SK-N-MC (cell line): ENCODE results near the gene SP6.

Experiments used
- EZH2 ChIP-seq: fragments of 200-600 bp; sonication (generic); IDR thresholded peaks from one replicate; pipeline ENCODE4 v1.6.1; 2017; ENCODE audit warnings: antibody characterized with exemption
- FOXP2 ChIP-seq: optimal IDR thresholded peaks from 2 replicates; pipeline ENCODE3; 2011; ENCODE audit warnings: mild to moderate bottlenecking, moderate library complexity; ENCODE audit not compliant: insufficient read depth; ENCODE audit errors: extremely low read length, control extremely low read depth
- POLR2AphosphoS5 ChIP-seq: IDR thresholded peaks from 2 replicates; pipeline ENCODE4 v1.6.1; 2012; ENCODE audit warnings: mild to moderate bottlenecking, low read depth, low read length, borderline replicate concordance

DNA sequence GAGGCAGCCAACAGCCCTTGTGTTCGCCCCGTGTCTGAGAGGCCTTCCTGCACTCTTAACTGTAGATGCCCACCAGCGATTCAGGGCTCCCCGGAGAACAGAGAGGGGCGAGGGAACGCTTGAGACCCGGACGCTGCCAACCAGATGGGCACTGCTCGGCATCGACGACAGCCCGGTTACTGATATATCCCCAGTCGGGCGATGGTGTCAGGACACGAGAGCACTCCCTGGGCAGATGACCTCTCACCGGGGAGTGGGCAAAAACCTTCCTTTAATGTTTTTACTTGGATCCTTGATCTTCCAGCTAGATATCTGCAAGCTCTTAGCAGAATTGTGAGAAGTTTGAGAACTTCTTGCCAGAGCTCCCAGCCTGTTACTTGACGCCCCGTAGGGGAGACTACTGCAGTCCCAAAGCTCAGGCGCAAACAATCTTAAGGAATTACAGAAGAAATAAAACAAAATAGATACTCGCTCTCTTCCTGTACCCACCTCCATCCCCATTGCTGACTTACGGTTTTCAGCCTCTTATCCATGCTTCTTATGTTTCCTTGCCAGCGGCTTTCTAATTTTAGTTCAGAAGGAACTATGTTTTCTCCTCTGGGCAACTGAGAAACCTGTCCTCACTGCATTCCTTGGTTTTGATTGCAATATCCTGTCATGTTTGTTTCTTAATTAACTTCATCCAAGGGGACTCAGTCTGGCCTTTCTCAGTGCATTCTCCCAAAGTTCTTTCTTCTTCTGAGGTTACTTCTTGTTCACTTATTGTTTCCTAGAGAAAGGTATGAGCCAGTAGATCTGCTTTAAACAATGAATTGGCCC is 45.9 kb upstream of the SP6 start:
- no peak for TF ChIP-seq EZH2
- no peak for TF ChIP-seq POLR2AphosphoS5
- TF ChIP-seq FOXP2, result no peak
